ENCODE measurements around the gene ROPN1L.

DNA sequence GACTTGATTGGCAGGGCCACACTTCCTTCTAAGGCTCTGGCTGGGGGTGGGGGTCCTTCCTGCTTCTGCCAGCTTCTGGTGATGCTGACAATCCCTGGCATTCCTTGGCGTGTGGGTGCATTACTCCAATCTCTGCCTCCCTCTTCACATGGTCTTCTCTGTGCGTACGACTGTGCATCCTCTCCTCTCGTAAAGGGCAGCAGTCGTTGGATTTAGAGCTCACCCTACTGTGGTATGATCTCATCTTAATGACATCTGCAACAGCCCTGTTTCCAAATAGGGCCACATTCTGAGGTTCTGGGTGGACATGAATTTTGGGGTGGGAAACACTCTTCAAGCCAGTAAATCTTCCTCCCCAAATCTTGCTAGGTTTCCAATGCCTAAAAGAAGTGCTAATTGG, 36.8 kb downstream of the ROPN1L start:
- TF ChIP-seq CTCF (IDR thresholded peaks at IDR 0.05) (no peak), POLR2A (IDR thresholded peaks at IDR 0.05) (no peak)
